A673 (cell line): Measurements from ENCODE around the gene AFAP1L1. TPM values are rescaled to one million over a fixed set of nuclear protein-coding genes. Genes with fewer than 3 reads are reported as not detected.

Source experiments
- BruUV-seq: library from RNA; stranded (reverse); fragments of 400-500 nt; replicated peaks from 2 replicates; lab custom pipeline; 2021; lab: Mats Ljungman, UMichigan
- CTCF ChIA-PET: fragments of 300-600 bp; sonication (Branson Sonifier 250); formaldehyde crosslinking; loops from one replicate; lab custom pipeline; 2022; ENCODE audit warnings: antibody characterized with exemption; lab: Charles Lee
- POLR2A ChIA-PET: fragments of 300-600 bp; sonication (Branson Sonifier 250); formaldehyde crosslinking; loops from one replicate; lab custom pipeline; 2022; ENCODE audit warnings: antibody characterized with exemption; ENCODE audit not compliant: low non-redundant PET; lab: Charles Lee
- DNase-seq: peaks from one replicate; pipeline ENCODE4 v3.0.0-alpha.2; 2015; ENCODE audit warnings: low spot score
- H3K27ac ChIP-seq: fragments of 200-600 bp; sonication (generic); 2 replicates; pipeline ENCODE4 v1.5.1; 2016; ENCODE audit warnings: mixed run types, low read depth, mild to moderate bottlenecking, mixed read lengths, antibody characterized with exemption, low read length; ENCODE audit not compliant: poor library complexity, severe bottlenecking
- H3K27me3 ChIP-seq: fragments of 200-600 bp; sonication (generic); replicated peaks from 2 replicates; pipeline ENCODE4 v1.6.1; 2017; ENCODE audit warnings: mixed run types, low read depth, mild to moderate bottlenecking, mixed read lengths, antibody characterized with exemption, low read length; ENCODE audit not compliant: insufficient read depth, poor library complexity
- H3K36me3 ChIP-seq: fragments of 200-600 bp; sonication (generic); 2 replicates; pipeline ENCODE4 v1.6.1; 2016; ENCODE audit warnings: mixed run types, mild to moderate bottlenecking, mixed read lengths, antibody characterized with exemption, low read length; ENCODE audit not compliant: insufficient read depth, poor library complexity, severe bottlenecking
- H3K4me1 ChIP-seq: fragments of 200-600 bp; sonication (generic); 2 replicates; pipeline ENCODE4 v1.6.1; 2017; ENCODE audit warnings: mixed run types, mild to moderate bottlenecking, mixed read lengths, antibody characterized with exemption, low read length; ENCODE audit not compliant: insufficient read depth, poor library complexity, severe bottlenecking
- H3K4me3 ChIP-seq: fragments of 200-600 bp; sonication (generic); 2 replicates; pipeline ENCODE4 v1.5.1; 2016; ENCODE audit warnings: low read depth, mixed run types, mild to moderate bottlenecking, mixed read lengths, low read length; ENCODE audit not compliant: poor library complexity, severe bottlenecking
- H3K9me3 ChIP-seq: fragments of 200-600 bp; sonication (generic); 2 replicates; pipeline ENCODE4 v1.6.1; 2016; ENCODE audit warnings: mixed run types, low read depth, mild to moderate bottlenecking, mixed read lengths, antibody characterized with exemption, low read length; ENCODE audit not compliant: poor library complexity, severe bottlenecking
- EZH2 ChIP-seq: fragments of 200-600 bp; sonication (generic); IDR thresholded peaks from 2 replicates; pipeline ENCODE4 v1.6.1; 2017; ENCODE audit warnings: borderline replicate concordance, low read depth, mild to moderate bottlenecking, mixed read lengths, antibody characterized with exemption, low read length; ENCODE audit not compliant: poor library complexity, severe bottlenecking
- intact Hi-C: fragments of 100-400 bp; cut with micrococcal nuclease; formaldehyde crosslinking; loops from one replicate; pipeline ENCODE4 v1.10.0; 2022; ENCODE audit not compliant: unreplicated experiment
- total RNA-seq: library from RNA; stranded (reverse); gene quantifications from 2 replicates; pipeline ENCODE4 v1.2.3, GENCODE V29; 2021
- TF ChIP-seq, protein P1 (sequence below): fragments of 300-800, 200-600 bp; sonication (generic); conservative IDR thresholded peaks from 2 replicates; pipeline ENCODE4 v1.5.1; 2017; ENCODE audit warnings: low read depth, mild to moderate bottlenecking, antibody characterized with exemption, low read length, moderate library complexity, mixed read lengths

AFAP1L1 gene
- total RNA-seq, 1 experiment from 2014 or later = 0.21 TPM

DNA sequence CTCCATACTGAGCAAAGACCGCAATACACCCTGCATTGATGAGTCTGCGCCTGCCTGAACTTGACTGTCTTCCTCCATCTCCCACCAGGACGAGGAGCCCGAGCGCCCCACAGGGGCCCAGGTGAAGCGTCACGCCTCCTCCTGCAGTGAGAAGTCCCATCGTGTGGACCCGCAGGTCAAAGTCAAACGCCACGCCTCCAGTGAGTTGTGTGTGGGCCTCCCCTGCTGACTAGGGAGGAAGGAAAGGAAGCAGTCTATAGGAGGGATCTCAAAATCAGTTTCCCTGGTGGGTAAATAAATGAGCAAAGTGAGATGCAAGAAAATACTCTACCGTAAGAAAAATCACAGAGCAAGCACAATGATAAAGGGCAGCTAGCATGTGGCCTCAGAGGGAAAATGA, 50.9 kb downstream of the AFAP1L1 start:
- BruUV-seq = no TSS peak
- H3K27me3 ChIP-seq = no peaks in the 10 kb centered on the region
- H3K9me3 ChIP-seq = no peaks in the 10 kb centered on the region
- TF ChIP-seq, protein P1, sequence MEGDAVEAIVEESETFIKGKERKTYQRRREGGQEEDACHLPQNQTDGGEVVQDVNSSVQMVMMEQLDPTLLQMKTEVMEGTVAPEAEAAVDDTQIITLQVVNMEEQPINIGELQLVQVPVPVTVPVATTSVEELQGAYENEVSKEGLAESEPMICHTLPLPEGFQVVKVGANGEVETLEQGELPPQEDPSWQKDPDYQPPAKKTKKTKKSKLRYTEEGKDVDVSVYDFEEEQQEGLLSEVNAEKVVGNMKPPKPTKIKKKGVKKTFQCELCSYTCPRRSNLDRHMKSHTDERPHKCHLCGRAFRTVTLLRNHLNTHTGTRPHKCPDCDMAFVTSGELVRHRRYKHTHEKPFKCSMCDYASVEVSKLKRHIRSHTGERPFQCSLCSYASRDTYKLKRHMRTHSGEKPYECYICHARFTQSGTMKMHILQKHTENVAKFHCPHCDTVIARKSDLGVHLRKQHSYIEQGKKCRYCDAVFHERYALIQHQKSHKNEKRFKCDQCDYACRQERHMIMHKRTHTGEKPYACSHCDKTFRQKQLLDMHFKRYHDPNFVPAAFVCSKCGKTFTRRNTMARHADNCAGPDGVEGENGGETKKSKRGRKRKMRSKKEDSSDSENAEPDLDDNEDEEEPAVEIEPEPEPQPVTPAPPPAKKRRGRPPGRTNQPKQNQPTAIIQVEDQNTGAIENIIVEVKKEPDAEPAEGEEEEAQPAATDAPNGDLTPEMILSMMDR = no peak
- TF ChIP-seq EZH2 = no peak
- CTCF ChIA-PET = no interaction called here
- peaks cover 11% of the 10 kb centered on the region for H3K4me1 ChIP-seq
- POLR2A ChIA-PET = no interaction called here
- no peaks in the 10 kb centered on the region for H3K36me3 ChIP-seq
- intact Hi-C loops = no loop called here
- no peak overlapping the region for H3K27ac ChIP-seq
- no peak overlapping the region for H3K4me3 ChIP-seq
- DNase-seq = no peak

DNA sequence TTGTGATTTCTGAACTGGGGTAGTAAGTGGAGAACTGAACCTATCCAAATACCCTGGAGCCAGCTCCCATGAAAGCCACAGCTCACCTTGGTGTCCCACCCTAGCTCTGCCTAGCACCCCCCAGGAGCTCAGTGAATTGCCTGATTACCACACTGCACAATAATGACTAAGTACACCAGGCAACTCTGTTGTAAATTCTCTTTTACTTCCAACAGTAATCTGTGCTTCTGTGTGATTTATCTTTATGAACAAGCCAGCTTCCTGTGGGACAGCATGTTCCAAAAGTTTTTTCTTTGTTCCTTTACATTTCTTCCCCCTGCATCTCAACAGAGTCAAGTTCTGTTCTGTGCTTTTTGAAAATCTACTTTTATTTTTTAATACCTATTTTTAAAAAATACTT, 51.6 kb downstream of the AFAP1L1 start:
- CTCF ChIA-PET = no interaction called here
- no peaks in the 10 kb centered on the region for H3K27me3 ChIP-seq
- H3K27ac ChIP-seq = no peak overlapping the region
- no peak overlapping the region for H3K4me3 ChIP-seq
- H3K4me1 ChIP-seq = peaks cover 11% of the 10 kb centered on the region
- intact Hi-C loops = no loop called here
- POLR2A ChIA-PET = no interaction called here
- H3K36me3 ChIP-seq = no peaks in the 10 kb centered on the region
- DNase-seq = no peak
- BruUV-seq = no TSS peak
- H3K9me3 ChIP-seq = no peaks in the 10 kb centered on the region
- no peak for TF ChIP-seq EZH2
- TF ChIP-seq, protein P1 = no peak

DNA sequence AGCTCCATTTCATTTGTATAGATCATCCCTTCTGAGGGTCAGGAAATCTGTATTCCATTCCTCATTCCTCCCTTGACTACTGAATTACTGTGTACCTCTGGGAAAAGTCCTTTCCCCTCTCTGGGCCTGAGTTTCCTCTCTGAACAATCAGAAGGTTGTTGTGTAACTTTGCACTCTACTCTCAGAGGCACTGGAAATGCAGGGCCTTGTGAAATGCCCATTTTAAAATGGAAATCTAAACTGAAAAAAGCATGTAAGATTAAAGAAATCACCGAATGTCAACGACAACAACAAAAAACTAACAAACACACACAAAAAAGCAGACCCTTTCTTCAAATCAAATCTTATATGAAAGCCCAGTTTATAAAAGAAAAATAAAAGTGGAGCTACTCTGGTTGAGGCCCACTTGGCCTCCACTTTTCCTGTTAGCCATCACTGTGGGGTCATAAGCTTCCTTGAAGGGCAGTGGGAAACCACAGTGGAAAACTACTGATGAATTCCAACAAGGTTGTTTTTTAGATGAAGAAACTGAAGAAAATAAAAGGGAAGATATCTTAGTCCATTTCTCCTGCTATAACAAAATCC, 52.1 kb downstream of the AFAP1L1 start:
- BruUV-seq = no TSS peak
- peaks cover 11% of the 10 kb centered on the region for H3K4me1 ChIP-seq

More for the DNA sequence above, 52.1 kb downstream of the AFAP1L1 start:
- Histone ChIP-seq H3K27ac (no peak overlapping the region), H3K9me3 (no peaks in the 10 kb centered on the region), H3K4me3 (no peak overlapping the region), H3K27me3 (no peaks in the 10 kb centered on the region), H3K36me3 (no peaks in the 10 kb centered on the region)
- TF ChIP-seq EZH2 = no peak
- TF ChIP-seq, protein P1 = no peak
- intact Hi-C loops = no loop called here
- CTCF ChIA-PET = no interaction called here
- POLR2A ChIA-PET = no interaction called here
- no peak for DNase-seq
